ENCODE results near the gene RUNX1.

RUNX1 gene

DNA sequence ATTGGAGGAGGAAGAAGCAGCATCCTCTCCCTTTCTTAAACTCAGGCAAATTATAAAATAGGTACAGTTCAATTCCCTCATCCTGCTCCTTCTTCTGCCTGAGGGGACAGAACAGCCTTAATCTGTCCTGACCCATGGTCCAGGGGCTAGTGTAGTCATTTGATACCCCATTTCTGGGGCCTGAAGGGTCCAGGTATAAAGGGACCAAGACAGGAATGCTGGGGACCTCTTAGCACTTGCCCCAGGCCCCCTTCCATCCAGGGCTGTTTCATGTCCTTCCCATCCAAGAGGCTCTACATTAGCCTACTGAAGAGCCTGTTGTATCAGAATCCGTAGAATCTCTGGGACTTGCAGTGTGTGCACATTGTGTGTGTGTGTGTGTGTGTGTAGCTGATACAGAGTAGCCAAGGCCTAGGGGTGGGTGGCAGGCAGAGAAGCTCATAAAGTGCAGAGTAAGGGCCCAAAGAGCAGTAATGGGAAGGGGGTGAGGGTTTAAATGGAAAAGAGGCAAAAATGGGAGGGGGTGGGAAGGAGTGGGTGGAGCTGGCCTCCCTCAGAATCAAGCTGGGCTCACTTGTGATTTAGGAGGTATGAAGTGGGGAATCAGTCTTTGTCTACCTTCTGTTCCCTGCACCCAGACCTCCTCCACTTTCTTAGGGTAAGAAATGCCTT, 32.4 kb downstream of the RUNX1 start:
- H3K36me3 Mint-ChIP-seq (ENCODE audit: low read depth), result no peaks in the 10 kb centered on the region
- no peak overlapping the region for H3K4me3 Mint-ChIP-seq
- no peak overlapping the region for H3K27ac Mint-ChIP-seq
- peaks cover 14% of the 10 kb centered on the region for H3K4me1 Mint-ChIP-seq
- TF ChIP-seq, protein P1, sequence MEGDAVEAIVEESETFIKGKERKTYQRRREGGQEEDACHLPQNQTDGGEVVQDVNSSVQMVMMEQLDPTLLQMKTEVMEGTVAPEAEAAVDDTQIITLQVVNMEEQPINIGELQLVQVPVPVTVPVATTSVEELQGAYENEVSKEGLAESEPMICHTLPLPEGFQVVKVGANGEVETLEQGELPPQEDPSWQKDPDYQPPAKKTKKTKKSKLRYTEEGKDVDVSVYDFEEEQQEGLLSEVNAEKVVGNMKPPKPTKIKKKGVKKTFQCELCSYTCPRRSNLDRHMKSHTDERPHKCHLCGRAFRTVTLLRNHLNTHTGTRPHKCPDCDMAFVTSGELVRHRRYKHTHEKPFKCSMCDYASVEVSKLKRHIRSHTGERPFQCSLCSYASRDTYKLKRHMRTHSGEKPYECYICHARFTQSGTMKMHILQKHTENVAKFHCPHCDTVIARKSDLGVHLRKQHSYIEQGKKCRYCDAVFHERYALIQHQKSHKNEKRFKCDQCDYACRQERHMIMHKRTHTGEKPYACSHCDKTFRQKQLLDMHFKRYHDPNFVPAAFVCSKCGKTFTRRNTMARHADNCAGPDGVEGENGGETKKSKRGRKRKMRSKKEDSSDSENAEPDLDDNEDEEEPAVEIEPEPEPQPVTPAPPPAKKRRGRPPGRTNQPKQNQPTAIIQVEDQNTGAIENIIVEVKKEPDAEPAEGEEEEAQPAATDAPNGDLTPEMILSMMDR (IDR thresholded peaks at IDR 0.05; ENCODE audit: unreplicated experiment in 3 of 3), result no peak
- peaks cover 21% of the 10 kb centered on the region for H3K27me3 Mint-ChIP-seq (ENCODE audit: low read depth)
- no peaks in the 10 kb centered on the region for H3K9me3 Mint-ChIP-seq

GRCh38 chr21:35016071-35016470, 33.0 kb downstream of the RUNX1 start:
- TF ChIP-seq, protein P1 (IDR thresholded peaks at IDR 0.05; ENCODE audit: unreplicated experiment in 3 of 3), result no peak
- no peaks in the 10 kb centered on the region for H3K36me3 Mint-ChIP-seq (ENCODE audit: low read depth)
- no peak overlapping the region for H3K27ac Mint-ChIP-seq
- H3K27me3 Mint-ChIP-seq (ENCODE audit: low read depth), result peaks cover 25% of the 10 kb centered on the region
- H3K4me1 Mint-ChIP-seq, result peaks cover 20% of the 10 kb centered on the region
- no peaks in the 10 kb centered on the region for H3K9me3 Mint-ChIP-seq
- no peak overlapping the region for H3K4me3 Mint-ChIP-seq

- Mint-ChIP-seq H3K9me3 (no peaks in the 10 kb centered on the region), H3K27ac (no peak overlapping the region), H3K36me3 (ENCODE audit: low read depth) (no peaks in the 10 kb centered on the region), H3K4me1 (peaks cover 22% of the 10 kb centered on the region), H3K4me3 (no peak overlapping the region), H3K27me3 (ENCODE audit: low read depth) (peaks cover 27% of the 10 kb centered on the region)
- TF ChIP-seq, protein P1 (IDR thresholded peaks at IDR 0.05; ENCODE audit: unreplicated experiment in 3 of 3), result no peak
These were observed 33.6 kb downstream of the RUNX1 start for GRCh38 chr21:35015435-35016024.

DNA sequence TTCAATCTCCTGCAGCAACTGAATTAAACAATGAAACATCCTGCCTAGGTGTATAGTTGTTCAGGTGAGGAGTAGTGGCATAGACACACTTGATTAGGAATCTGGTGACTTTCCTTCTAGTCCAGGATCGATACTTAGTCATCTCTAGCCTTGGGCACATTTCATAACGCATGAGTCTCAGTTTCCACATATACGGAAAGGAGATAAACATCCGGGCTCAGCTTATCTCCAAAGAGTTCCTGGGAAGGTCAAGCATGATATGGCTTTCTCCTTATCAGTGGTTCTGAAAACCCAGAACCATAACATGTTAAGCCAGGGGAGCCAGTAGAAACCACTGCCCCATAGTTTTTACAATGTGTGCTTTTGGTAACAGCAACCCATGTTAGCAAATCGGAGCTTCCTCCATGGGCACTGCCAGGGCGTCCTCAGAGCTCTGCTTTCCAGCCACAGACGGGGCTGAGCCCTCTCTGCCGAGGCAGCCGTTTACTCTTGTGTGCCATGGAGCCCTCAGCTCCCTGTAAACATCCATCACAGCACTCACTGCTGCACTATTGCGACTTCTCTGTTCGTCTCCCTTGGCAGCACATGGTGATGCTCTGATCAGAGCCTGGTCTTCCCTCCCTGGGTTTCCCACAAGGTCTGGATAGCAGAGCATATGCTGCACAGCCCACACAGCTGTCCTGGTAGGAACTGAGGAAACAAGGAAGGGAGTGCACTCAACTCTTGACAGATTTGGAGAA, 34.6 kb downstream of the RUNX1 start:
- peaks cover 31% of the 10 kb centered on the region for H3K27me3 Mint-ChIP-seq (ENCODE audit: low read depth)
- no peaks in the 10 kb centered on the region for H3K9me3 Mint-ChIP-seq
- H3K4me1 Mint-ChIP-seq, result peaks cover 22% of the 10 kb centered on the region
- H3K27ac Mint-ChIP-seq, result no peak overlapping the region
- H3K36me3 Mint-ChIP-seq (ENCODE audit: low read depth), result no peaks in the 10 kb centered on the region
- TF ChIP-seq, protein P1 (IDR thresholded peaks at IDR 0.05; ENCODE audit: unreplicated experiment in 3 of 3), result no peak
- H3K4me3 Mint-ChIP-seq, result no peak overlapping the region

DNA sequence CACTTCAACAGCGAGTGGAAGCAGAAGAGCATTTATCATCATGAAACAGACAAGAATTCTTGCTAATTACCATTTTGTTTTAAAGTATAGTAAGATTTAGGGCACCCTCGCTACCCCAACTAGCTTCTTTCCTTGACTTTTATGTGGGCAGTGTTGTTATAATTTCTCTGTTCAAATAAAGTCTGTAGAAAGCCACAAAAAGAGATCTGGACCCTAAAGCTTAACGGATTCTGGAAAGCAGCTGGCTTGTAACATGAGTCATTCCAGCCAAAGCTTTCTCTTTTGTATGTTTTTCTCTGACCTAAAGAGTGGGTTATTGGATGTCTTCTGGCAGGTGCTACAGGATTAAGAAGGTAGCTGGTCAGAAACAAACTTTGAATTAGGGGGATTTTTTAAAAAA, 37.4 kb downstream of the RUNX1 start:
- TF ChIP-seq, protein P1 (IDR thresholded peaks at IDR 0.05; ENCODE audit: unreplicated experiment in 3 of 3), result no peak
- H3K9me3 Mint-ChIP-seq, result no peaks in the 10 kb centered on the region
- peaks cover 20% of the 10 kb centered on the region for H3K27me3 Mint-ChIP-seq (ENCODE audit: low read depth)
- H3K36me3 Mint-ChIP-seq (ENCODE audit: low read depth), result no peaks in the 10 kb centered on the region
- peak overlapping the region; percentile 28 to 34 (median 28) for H3K27ac Mint-ChIP-seq
- peaks cover 16% of the 10 kb centered on the region for H3K4me1 Mint-ChIP-seq
- H3K4me3 Mint-ChIP-seq, result peak overlapping the region in 1 of 3 experiments; percentile 9
